Endodermal cell (in vitro differentiated cells): Measurements from ENCODE around the gene PADI3. TPM values are rescaled to one million over a fixed set of nuclear protein-coding genes. Genes with fewer than 3 reads are reported as not detected.

Source experiments
- DNase-seq: peaks from one replicate; pipeline ENCODE4 v3.0.0-alpha.2; 2017
- H3K27ac ChIP-seq: 2 replicates; pipeline ENCODE4 v1.5.1; 2013; ENCODE audit warnings: mild to moderate bottlenecking, low read depth, low read length, moderate library complexity
- H3K27me3 ChIP-seq: 2 replicates; pipeline ENCODE4 v1.6.1; 2013; ENCODE audit warnings: mild to moderate bottlenecking, low read length, moderate library complexity; ENCODE audit not compliant: insufficient read depth, control insufficient read depth, poor library complexity, severe bottlenecking
- H3K36me3 ChIP-seq: 2 replicates; pipeline ENCODE4 v1.7.0; 2013; ENCODE audit warnings: mild to moderate bottlenecking, low read length, moderate library complexity; ENCODE audit not compliant: control insufficient read depth, insufficient read depth
- H3K4me1 ChIP-seq: one replicate; pipeline ENCODE4 v1.7.0; 2013; ENCODE audit warnings: low read length; ENCODE audit not compliant: control insufficient read depth, insufficient read depth
- H3K4me3 ChIP-seq: 2 replicates; pipeline ENCODE4 v1.5.1; 2013; ENCODE audit warnings: mild to moderate bottlenecking, low read length, moderate library complexity
- H3K9ac ChIP-seq: 2 replicates; pipeline ENCODE4 v1.6.1; 2013; ENCODE audit warnings: mild to moderate bottlenecking, low read length, moderate library complexity; ENCODE audit not compliant: poor library complexity, severe bottlenecking; ENCODE audit errors: extremely low read depth
- H3K9me3 ChIP-seq: 2 replicates; pipeline ENCODE4 v1.6.1; 2013; ENCODE audit warnings: mild to moderate bottlenecking, low read length, moderate library complexity; ENCODE audit not compliant: control insufficient read depth
- H3K27ac Mint-ChIP-seq: 2 replicates; pipeline ENCODE4 v1.8.0; 2020; ENCODE audit warnings: mixed read lengths
- H3K27me3 Mint-ChIP-seq: 2 replicates; pipeline ENCODE4 v1.8.0; 2021; ENCODE audit warnings: mild to moderate bottlenecking, mixed read lengths; ENCODE audit not compliant: insufficient read depth
- H3K36me3 Mint-ChIP-seq: 2 replicates; pipeline ENCODE4 v1.8.0; 2020; ENCODE audit warnings: low read depth, mixed read lengths
- H3K4me1 Mint-ChIP-seq: 2 replicates; pipeline ENCODE4 v1.8.0; 2020; ENCODE audit warnings: mixed read lengths
- H3K4me3 Mint-ChIP-seq: 2 replicates; pipeline ENCODE4 v1.8.0; 2020; ENCODE audit warnings: mild to moderate bottlenecking, moderate library complexity, mixed read lengths
- H3K9me3 Mint-ChIP-seq: 2 replicates; pipeline ENCODE4 v1.8.0; 2020; ENCODE audit warnings: mild to moderate bottlenecking, mixed read lengths
- WGBS, 2 experiments: methylation state at CpG; one replicate each; pipeline versions ENCODE4 v1.1.5 to v1.1.7; 2013; ENCODE audit warnings: missing lambda C conversion rate in 2 of 2, mixed read lengths in 1 of 2; ENCODE audit not compliant: insufficient coverage in 1 of 2, insufficient read length in 1 of 2; 5-methylcytosine and 5-hydroxymethylcytosine counted together
- total RNA-seq, 2 donors: library from RNA; stranded (reverse); fragmentation: NEBNext Ultra II Directional in 1 of 2; extraction: Animal tissue kit (Norgen Biotek cat#: 25700) in 1 of 2; gene quantifications; 2 replicates in 1 of 2; 3 replicates in 1 of 2; pipeline ENCODE4 v1.2.1, GENCODE V29; 2021
- TF ChIP-seq, protein P1 (sequence below): fragments of 200-600 bp; sonication (generic); conservative IDR thresholded peaks from 2 replicates; pipeline ENCODE4 v1.5.0; 2021; ENCODE audit warnings: antibody characterized with exemption, mild to moderate bottlenecking

PADI3 gene
- total RNA-seq, 2 donors from 2014 or later: 0.29 to 0.33 TPM

DNA sequence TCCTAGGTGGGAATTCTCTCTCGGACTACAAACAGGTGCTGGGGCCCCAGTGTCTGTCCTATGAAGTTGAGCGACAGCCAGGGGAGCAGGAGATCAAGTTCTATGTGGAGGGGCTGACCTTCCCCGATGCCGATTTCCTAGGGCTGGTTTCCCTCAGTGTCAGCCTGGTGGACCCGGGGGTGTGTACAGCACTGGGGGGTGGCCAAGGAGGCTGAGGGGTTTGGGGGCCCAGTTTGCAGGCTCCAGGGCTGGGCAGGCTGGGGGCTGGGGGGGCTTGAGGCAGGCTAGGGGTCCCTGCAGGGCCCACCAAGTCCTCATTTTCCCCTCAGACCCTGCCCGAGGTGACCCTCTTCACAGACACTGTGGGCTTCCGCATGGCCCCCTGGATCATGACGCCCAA lies 20.3 kb upstream of the PADI3 start:
- no peaks in the 10 kb centered on the region for H3K27me3 ChIP-seq

DNA sequence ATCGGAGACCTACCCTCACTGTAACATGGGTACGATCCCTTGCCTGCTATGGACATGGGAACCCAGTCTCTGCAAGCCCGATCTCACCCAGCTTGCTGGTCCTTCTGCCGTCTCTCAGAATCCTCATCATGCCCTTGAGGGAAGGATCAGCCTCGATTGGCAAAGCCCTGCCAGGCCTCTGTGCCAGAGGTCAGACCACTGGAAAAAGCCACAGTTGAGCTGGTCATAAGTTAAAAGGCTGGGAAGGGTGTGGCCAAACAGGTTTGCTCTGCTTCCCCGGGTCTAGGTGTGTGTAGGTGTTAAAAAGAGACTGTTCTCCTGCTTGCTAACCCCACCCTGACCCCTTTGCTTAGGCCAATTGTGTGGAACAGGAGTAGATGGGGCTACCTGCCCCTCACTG lies 19.5 kb upstream of the PADI3 start:
- TF ChIP-seq, protein P1, sequence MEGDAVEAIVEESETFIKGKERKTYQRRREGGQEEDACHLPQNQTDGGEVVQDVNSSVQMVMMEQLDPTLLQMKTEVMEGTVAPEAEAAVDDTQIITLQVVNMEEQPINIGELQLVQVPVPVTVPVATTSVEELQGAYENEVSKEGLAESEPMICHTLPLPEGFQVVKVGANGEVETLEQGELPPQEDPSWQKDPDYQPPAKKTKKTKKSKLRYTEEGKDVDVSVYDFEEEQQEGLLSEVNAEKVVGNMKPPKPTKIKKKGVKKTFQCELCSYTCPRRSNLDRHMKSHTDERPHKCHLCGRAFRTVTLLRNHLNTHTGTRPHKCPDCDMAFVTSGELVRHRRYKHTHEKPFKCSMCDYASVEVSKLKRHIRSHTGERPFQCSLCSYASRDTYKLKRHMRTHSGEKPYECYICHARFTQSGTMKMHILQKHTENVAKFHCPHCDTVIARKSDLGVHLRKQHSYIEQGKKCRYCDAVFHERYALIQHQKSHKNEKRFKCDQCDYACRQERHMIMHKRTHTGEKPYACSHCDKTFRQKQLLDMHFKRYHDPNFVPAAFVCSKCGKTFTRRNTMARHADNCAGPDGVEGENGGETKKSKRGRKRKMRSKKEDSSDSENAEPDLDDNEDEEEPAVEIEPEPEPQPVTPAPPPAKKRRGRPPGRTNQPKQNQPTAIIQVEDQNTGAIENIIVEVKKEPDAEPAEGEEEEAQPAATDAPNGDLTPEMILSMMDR: no peak
- H3K27me3 Mint-ChIP-seq: no peaks in the 10 kb centered on the region
- Histone ChIP-seq H3K4me1 (no peaks in the 10 kb centered on the region), H3K27me3 (no peaks in the 10 kb centered on the region), H3K4me3 (no peak overlapping the region), H3K9me3 (no peaks in the 10 kb centered on the region), H3K9ac (no peak overlapping the region), H3K27ac (no peak overlapping the region), H3K36me3 (no peaks in the 10 kb centered on the region)
- H3K27ac Mint-ChIP-seq: no peak overlapping the region
- no peak for DNase-seq
- no peaks in the 10 kb centered on the region for H3K4me1 Mint-ChIP-seq
- H3K9me3 Mint-ChIP-seq: no peaks in the 10 kb centered on the region
- H3K36me3 Mint-ChIP-seq: no peaks in the 10 kb centered on the region
- WGBS, 2 experiments: 88% methylated on average over 6 of the region's 6 CpGs
- H3K4me3 Mint-ChIP-seq: no peak overlapping the region

More for the DNA sequence above, 20.3 kb upstream of the PADI3 start:
- no peaks in the 10 kb centered on the region for H3K36me3 Mint-ChIP-seq
- H3K4me1 Mint-ChIP-seq: no peaks in the 10 kb centered on the region
- no peak for DNase-seq
- H3K9me3 ChIP-seq: no peaks in the 10 kb centered on the region
- TF ChIP-seq, protein P1: no peak
- no peak overlapping the region for H3K27ac Mint-ChIP-seq
- no peak overlapping the region for H3K9ac ChIP-seq
- no peak overlapping the region for H3K27ac ChIP-seq
- no peaks in the 10 kb centered on the region for H3K4me1 ChIP-seq
- no peaks in the 10 kb centered on the region for H3K36me3 ChIP-seq
- no peaks in the 10 kb centered on the region for H3K9me3 Mint-ChIP-seq
- 82% methylated on average over 8 of the region's 8 CpGs; no CpG with 5 or more reads in 1 of the 2 experiments for WGBS, 2 experiments
- no peak overlapping the region for H3K4me3 ChIP-seq
- no peaks in the 10 kb centered on the region for H3K27me3 Mint-ChIP-seq
- no peak overlapping the region for H3K4me3 Mint-ChIP-seq

GRCh38 chr1:17230106-17230505 lies 18.8 kb upstream of the PADI3 start:
- H3K36me3 Mint-ChIP-seq: no peaks in the 10 kb centered on the region
- Histone ChIP-seq H3K36me3 (no peaks in the 10 kb centered on the region), H3K9ac (no peak overlapping the region), H3K4me1 (no peaks in the 10 kb centered on the region), H3K9me3 (no peaks in the 10 kb centered on the region), H3K27me3 (no peaks in the 10 kb centered on the region), H3K27ac (no peak overlapping the region), H3K4me3 (no peak overlapping the region)
- H3K9me3 Mint-ChIP-seq: no peaks in the 10 kb centered on the region
- no peak for DNase-seq
- 88 to 90% methylated on average over 7 to 10 of the region's 10 CpGs for WGBS, 2 experiments
- no peak overlapping the region for H3K27ac Mint-ChIP-seq
- TF ChIP-seq, protein P1: no peak
- no peak overlapping the region for H3K4me3 Mint-ChIP-seq
- H3K27me3 Mint-ChIP-seq: no peaks in the 10 kb centered on the region
- H3K4me1 Mint-ChIP-seq: no peaks in the 10 kb centered on the region
